ENCODE data around the gene PHACTR3.
"Not testable (repeated sequence)": the region's sequence is repeated elsewhere in the genome, so short reads cannot be mapped to it uniquely, and the experiment has no call there.

The PHACTR3 gene

GRCh38 chr20:59608871-59609270 is 4.5 kb downstream of the PHACTR3 start:
- DNase-seq (ENCODE audit: low read depth) = no peak
- TF ChIP-seq, protein P1, sequence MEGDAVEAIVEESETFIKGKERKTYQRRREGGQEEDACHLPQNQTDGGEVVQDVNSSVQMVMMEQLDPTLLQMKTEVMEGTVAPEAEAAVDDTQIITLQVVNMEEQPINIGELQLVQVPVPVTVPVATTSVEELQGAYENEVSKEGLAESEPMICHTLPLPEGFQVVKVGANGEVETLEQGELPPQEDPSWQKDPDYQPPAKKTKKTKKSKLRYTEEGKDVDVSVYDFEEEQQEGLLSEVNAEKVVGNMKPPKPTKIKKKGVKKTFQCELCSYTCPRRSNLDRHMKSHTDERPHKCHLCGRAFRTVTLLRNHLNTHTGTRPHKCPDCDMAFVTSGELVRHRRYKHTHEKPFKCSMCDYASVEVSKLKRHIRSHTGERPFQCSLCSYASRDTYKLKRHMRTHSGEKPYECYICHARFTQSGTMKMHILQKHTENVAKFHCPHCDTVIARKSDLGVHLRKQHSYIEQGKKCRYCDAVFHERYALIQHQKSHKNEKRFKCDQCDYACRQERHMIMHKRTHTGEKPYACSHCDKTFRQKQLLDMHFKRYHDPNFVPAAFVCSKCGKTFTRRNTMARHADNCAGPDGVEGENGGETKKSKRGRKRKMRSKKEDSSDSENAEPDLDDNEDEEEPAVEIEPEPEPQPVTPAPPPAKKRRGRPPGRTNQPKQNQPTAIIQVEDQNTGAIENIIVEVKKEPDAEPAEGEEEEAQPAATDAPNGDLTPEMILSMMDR (conservative IDR thresholded peaks at IDR 0.05; ENCODE audit: low read depth, low read length) = no peak
- H3K4me3 ChIP-seq (ENCODE audit: low read depth, low read length) = no peak overlapping the region

GRCh38 chr20:59611286-59611685 is 6.9 kb downstream of the PHACTR3 start:
- TF ChIP-seq, protein P1 (conservative IDR thresholded peaks at IDR 0.05; ENCODE audit: low read depth, low read length) = no peak
- DNase-seq (ENCODE audit: low read depth) = no peak
- no peak overlapping the region for H3K4me3 ChIP-seq (ENCODE audit: low read depth, low read length)

DNA sequence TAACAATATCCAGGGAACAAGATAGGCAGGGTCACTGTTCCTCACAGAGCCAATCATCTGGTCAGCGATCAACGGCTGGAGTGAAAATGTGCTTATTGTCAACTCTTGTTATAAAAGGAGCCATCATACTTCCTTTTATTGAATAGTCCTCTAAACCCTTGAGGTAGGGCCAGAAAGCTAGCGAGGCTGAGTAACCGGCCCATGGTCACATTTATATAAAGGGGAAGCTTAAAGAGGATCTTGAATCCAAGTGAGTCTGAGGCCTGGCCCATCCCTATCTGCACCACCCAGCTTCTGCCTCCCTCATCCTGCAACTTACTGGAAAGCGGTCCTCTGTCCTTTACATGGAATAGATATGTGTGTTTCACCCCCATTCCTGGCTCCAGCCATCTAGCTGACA is 9.5 kb downstream of the PHACTR3 start:
- TF ChIP-seq, protein P1 (conservative IDR thresholded peaks at IDR 0.05; ENCODE audit: low read depth, low read length) = no peak
- H3K4me3 ChIP-seq (ENCODE audit: low read depth, low read length) = no peak overlapping the region
- no peak for DNase-seq (ENCODE audit: low read depth)

DNA sequence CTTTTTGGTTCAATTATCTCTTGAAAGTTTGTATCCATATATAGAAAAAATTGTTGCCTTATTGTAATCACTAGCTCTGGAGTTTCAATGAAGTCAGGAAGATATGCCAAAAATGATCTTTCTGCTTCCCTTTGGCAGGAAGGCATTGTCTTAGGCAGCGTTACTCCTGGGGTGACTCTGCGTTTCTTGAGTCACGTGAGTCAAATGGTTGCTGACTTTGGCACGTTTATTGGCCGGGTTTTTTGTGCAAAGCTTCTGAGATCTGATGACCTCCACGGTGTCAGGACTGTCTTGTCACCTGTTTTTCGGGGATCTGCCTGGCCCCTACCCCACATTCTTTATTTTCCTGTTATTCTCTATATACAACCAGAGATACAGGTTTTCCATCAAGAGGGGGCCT is 10.4 kb downstream of the PHACTR3 start:
- no peak overlapping the region for H3K4me3 ChIP-seq (ENCODE audit: low read depth, low read length)
- TF ChIP-seq, protein P1 (conservative IDR thresholded peaks at IDR 0.05; ENCODE audit: low read depth, low read length) = no peak
- DNase-seq (ENCODE audit: low read depth) = no peak

DNA sequence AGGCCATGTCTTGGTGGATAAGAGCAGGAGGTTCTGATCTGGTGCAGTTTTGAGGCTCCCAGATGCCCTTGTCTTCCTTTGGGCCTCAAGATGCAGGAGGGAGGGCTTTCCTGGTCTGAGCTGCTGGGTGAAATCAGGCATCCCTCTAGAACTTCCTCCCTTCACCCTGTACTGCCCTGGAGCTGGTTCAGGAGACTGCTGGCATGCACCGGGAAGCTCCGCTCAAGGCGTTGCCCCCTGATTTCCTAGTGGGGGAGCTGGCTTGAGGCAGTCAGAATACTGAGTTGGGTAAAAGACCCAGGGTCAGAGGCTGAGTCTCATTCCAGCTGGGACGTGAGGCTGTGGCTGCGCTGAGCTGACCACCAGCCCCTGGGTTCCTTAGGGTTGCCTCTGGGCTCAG is 12.0 kb downstream of the PHACTR3 start:
- H3K4me3 ChIP-seq (ENCODE audit: low read depth, low read length) = no peak overlapping the region
- no peak for DNase-seq (ENCODE audit: low read depth)

DNA sequence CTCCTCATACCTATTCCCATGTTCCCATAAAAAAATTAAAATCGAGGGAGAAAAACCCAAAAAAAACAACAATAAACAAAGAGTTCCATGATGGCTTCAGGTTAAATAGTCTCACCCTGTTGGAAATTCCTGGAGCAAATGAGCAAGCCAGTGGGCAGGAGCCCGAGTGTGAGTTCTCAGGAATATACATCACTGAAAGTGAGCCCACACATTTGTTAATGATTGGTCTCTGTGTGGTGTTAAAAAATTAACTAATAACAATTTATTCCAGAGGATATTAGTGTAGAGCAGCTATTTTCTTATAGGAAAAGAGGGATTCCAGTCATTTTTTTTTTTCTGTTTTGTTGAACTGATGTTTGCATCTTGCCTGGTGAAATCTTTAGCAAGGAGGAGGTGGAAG is 12.9 kb downstream of the PHACTR3 start:
- TF ChIP-seq, protein P1 (conservative IDR thresholded peaks at IDR 0.05; ENCODE audit: low read depth, low read length) = no peak
- no peak overlapping the region for H3K4me3 ChIP-seq (ENCODE audit: low read depth, low read length)
- DNase-seq (ENCODE audit: low read depth) = no peak

More for the DNA sequence above, 12.0 kb downstream of the PHACTR3 start:
- TF ChIP-seq, protein P1 (conservative IDR thresholded peaks at IDR 0.05; ENCODE audit: low read depth, low read length) = no peak

DNA sequence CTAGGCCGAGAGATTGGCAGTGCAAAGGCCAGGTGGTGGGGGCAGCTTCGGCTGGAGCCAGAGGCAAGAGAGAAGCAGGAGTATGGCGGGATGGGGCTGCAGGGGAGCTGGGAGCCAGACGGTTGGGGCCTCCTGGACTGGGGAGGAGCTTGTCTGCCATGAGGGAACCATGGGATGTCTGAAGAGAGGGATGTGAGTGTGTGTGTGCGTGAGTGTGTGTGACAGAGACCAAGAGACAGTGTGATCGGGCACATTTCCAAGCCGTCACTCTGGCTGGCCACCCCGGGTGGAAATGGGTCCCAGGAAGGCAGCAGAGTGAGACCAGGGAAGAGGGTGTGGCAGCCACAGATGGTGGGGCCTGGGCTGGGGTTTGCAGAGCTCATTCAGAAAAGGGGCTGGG is 13.8 kb downstream of the PHACTR3 start:
- DNase-seq (ENCODE audit: low read depth) = no peak
- TF ChIP-seq, protein P1 (conservative IDR thresholded peaks at IDR 0.05; ENCODE audit: low read depth, low read length) = no peak

DNA sequence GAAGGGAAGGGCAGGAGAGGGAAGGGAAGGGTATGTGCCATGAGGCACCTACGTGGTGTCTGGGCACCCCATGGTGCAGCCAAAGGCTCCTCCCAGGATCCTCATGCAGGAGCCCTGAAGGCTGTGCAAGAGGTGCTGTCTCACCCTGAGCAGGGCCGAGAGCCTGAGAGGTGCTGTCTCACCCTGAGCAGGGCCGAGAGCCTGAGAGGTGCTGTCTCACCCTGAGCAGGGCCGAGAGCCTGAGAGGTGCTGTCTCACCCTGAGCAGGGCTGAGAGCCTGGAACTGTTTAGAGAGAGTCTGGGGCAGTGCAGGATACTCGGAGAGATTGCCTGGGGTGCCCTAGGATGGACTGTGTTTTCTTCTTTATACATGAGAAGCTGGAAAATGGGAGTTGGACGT is 14.2 kb downstream of the PHACTR3 start:
- not testable (repeated sequence) for H3K4me3 ChIP-seq (ENCODE audit: low read depth, low read length); DNase-seq (ENCODE audit: low read depth)

More for the DNA sequence above, 13.8 kb downstream of the PHACTR3 start:
- no peak overlapping the region for H3K4me3 ChIP-seq (ENCODE audit: low read depth, low read length)

Measured in choroid plexus epithelial cell (primary cell).